Body of pancreas (tissue), 4 donors: Measurements from ENCODE around the gene KRT76. TPM values are rescaled to one million over a fixed set of nuclear protein-coding genes. Genes with fewer than 3 reads are reported as not detected.
A peak's percentile ranks its signal among the peaks of the same experiment; 100 is the strongest.

Experiments
- ATAC-seq: fragments of 150-250 bp; one replicate; pipeline ENCODE4 v1.9.1; 2016
- DNase-seq, 4 donors: peaks; one replicate each; pipeline ENCODE4 v3.0.0-alpha.2; 2019
- H3K27ac ChIP-seq, 4 donors: fragments of 200-600 bp; sonication (generic); 1 replicate in 3 of 4; 2 replicates in 1 of 4; pipeline versions ENCODE4 v1.5.1 to v1.6.1; 2016 to 2019; ENCODE audit warnings: mild to moderate bottlenecking in 1 of 4, mixed read lengths in 1 of 4, moderate library complexity in 1 of 4
- H3K27me3 ChIP-seq, 2 donors: fragments of 200-600 bp; sonication (generic); one replicate each; pipeline ENCODE4 v1.6.0; 2016; ENCODE audit warnings: mild to moderate bottlenecking in 1 of 2
- H3K36me3 ChIP-seq, 2 donors: fragments of 200-600 bp; sonication (generic); replicated peaks in 1 of 2; 2 replicates each; pipeline ENCODE4 v1.5.1; 2016; ENCODE audit warnings: low read depth in 2 of 2; ENCODE audit not compliant: insufficient read depth in 1 of 2
- H3K4me1 ChIP-seq: fragments of 200-600 bp; sonication (generic); one replicate; pipeline ENCODE4 v1.6.0; 2016
- H3K4me3 ChIP-seq, 2 donors: fragments of 200-600 bp; sonication (generic); 1 replicate in 1 of 2; 2 replicates in 1 of 2; pipeline ENCODE4 v1.5.1; 2016 to 2019
- H3K9me3 ChIP-seq, 3 donors: fragments of 200-600 bp; sonication (generic); 1 replicate in 2 of 3; 2 replicates in 1 of 3; pipeline ENCODE4 v1.5.1; 2016
- POLR2A ChIP-seq, 3 donors: fragments of 450-650 bp; IDR thresholded peaks; one replicate each; pipeline ENCODE4 v1.6.1; 2016; ENCODE audit warnings: antibody characterized with exemption in 3 of 3, mild to moderate bottlenecking in 2 of 3
- WGBS, 2 donors: methylation state at CpG; one replicate each; pipeline ENCODE4 v1.1.5; 2017; 5-methylcytosine and 5-hydroxymethylcytosine counted together
- intact Hi-C: fragments of 100-400 bp; cut with DNase I; formaldehyde crosslinking; loops from one replicate; pipeline ENCODE4 v1.15.1; 2023
- total RNA-seq, 2 donors: library from RNA; depleted of rRNA; stranded (reverse); fragments of >200 nt; gene quantifications; one replicate each; pipeline ENCODE4 v1.1.0, GENCODE V29; 2016
- TF ChIP-seq, protein P1 (sequence below), 7 experiments: fragments of 450-650 bp in 4 of 7; fragments of 200-600 bp in 3 of 7; sonication (generic) in 3 of 7; IDR thresholded peaks; one replicate each; pipeline ENCODE4 v1.5.1; 2016 to 2019; ENCODE audit warnings: antibody characterized with exemption in 7 of 7

KRT76 gene
- total RNA-seq, 2 donors from 2014 or later, result not detected

- intact Hi-C loops, result no loop called here
- Histone ChIP-seq H3K27me3 (no peaks in the 10 kb centered on the region), H3K36me3 (no peaks in the 10 kb centered on the region), H3K9me3 (no peaks in the 10 kb centered on the region), H3K27ac (no peak overlapping the region), H3K4me3 (no peak overlapping the region), H3K4me1 (no peaks in the 10 kb centered on the region)
- TF ChIP-seq POLR2A (IDR thresholded peaks at IDR 0.05), result no peak
- TF ChIP-seq, protein P1, sequence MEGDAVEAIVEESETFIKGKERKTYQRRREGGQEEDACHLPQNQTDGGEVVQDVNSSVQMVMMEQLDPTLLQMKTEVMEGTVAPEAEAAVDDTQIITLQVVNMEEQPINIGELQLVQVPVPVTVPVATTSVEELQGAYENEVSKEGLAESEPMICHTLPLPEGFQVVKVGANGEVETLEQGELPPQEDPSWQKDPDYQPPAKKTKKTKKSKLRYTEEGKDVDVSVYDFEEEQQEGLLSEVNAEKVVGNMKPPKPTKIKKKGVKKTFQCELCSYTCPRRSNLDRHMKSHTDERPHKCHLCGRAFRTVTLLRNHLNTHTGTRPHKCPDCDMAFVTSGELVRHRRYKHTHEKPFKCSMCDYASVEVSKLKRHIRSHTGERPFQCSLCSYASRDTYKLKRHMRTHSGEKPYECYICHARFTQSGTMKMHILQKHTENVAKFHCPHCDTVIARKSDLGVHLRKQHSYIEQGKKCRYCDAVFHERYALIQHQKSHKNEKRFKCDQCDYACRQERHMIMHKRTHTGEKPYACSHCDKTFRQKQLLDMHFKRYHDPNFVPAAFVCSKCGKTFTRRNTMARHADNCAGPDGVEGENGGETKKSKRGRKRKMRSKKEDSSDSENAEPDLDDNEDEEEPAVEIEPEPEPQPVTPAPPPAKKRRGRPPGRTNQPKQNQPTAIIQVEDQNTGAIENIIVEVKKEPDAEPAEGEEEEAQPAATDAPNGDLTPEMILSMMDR (IDR thresholded peaks at IDR 0.05), result no peak
- DNase-seq, result no peak
- 11 to 78% methylated on average over 1 of the region's 1 CpG for WGBS, 2 donors
- no peak for ATAC-seq
Measured at GRCh38 chr12:52744493-52745156, 32.5 kb downstream of the KRT76 start.

DNA sequence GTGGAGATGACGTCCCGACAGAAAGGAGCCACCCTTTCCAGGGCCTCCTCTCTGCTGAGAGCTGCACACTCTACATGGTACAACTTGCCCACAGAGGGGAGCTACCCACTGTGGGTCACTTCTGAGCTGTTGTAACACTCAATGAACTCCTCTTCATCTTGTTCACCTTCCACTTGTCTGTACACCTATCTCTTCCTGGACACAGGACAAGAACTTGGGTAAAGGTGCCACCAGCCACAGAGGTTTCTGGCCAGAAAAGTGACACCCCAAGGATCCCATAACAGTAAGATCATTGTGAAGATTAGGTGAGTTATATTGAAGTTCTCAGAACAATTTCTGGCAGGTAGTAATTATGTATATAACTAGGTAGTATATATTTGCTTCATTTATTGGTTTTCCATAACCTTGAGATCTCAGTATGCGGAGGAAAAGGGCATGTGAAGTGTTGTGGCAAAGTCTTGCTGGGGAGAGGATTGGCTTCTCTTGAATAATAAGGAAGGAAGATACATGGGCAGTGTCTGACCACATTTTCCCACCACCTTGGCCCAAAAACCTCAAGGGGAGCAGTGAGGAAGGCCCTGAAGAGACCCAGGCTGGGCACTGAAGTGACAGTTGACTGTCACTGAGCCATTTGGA, 34.2 kb downstream of the KRT76 start:
- intact Hi-C loops, result no loop called here
- H3K27me3 ChIP-seq, result no peaks in the 10 kb centered on the region

DNA sequence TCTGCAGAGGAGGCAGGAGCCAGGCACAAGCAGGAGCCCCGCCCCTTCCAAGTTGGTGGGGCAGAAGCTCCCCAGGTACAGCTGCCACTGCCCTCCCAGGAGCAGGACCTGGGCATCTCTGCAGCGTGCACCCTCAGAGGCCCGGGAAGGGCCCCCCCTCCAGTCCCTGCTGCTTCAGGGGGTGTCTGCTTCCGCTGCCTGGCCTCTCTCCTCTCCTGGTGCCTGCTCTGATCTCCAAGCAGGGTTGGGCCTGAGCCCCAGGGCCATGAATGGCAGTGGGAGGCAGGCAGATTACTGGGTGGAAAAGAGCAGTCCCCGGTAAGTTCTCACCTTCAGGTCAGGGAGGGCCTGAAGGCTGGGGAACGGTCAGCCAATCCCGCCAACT, 35.0 kb downstream of the KRT76 start:
- Histone ChIP-seq H3K36me3 (no peaks in the 10 kb centered on the region), H3K4me3 (no peak overlapping the region), H3K4me1 (no peaks in the 10 kb centered on the region), H3K9me3 (no peaks in the 10 kb centered on the region), H3K27me3 (no peaks in the 10 kb centered on the region), H3K27ac (no peak overlapping the region)
- intact Hi-C loops, result no loop called here
- TF ChIP-seq, protein P1 (IDR thresholded peaks at IDR 0.05), result no peak
- no peak for TF ChIP-seq POLR2A (IDR thresholded peaks at IDR 0.05)
- DNase-seq, result no peak
- WGBS, 2 donors, result 58 to 59% methylated on average over 4 to 7 of the region's 7 CpGs
- no peak for ATAC-seq

More for the DNA sequence above, 34.2 kb downstream of the KRT76 start:
- TF ChIP-seq, protein P1 (IDR thresholded peaks at IDR 0.05), result no peak
- TF ChIP-seq POLR2A (IDR thresholded peaks at IDR 0.05), result no peak
- H3K4me1 ChIP-seq, result no peaks in the 10 kb centered on the region
- H3K4me3 ChIP-seq, result no peak overlapping the region
- no peaks in the 10 kb centered on the region for H3K36me3 ChIP-seq
- no peak for ATAC-seq
- H3K9me3 ChIP-seq, result no peaks in the 10 kb centered on the region
- no peak overlapping the region for H3K27ac ChIP-seq
- DNase-seq, result no peak
- 66 to 88% methylated on average over 1 to 3 of the region's 3 CpGs for WGBS, 2 donors

DNA sequence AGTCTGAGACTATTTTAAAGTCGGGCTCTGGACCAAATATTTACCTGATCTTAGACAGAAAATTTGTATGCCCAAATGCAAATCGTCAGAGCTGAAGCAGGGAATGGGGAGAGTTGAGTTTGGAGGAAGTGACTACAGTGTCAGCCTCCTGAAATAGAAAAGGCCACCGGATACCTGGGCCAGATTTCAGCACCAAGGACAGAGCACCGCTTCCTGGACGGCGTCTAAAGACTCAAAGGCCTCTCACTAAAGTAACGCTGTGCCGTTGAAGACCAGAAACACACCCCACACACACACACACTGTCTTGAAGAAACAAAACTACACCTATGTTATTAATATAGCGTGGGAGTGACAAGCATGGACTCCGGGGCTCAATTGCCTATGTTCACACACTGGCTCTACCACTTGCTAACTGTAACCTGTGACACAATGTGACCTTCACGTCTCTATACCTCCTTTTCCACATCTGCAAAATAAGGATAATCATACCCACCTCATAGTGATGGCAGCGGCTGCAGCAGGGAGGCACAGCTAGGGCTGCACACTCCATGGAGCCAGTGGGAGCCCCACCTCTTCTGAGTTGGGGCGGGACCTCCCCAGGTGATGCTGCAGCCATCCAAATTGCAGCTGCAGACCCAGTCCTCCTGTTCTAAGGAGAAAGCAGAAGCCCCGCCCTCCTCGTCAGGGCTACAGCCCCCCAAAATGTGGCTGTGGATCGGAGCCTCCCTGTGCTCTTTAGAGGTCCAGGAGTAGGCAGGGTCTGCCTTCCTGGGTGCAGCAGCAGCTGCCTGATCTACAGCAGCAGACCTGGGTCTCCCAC, 35.6 kb downstream of the KRT76 start:
- no peaks in the 10 kb centered on the region for H3K36me3 ChIP-seq
- no peaks in the 10 kb centered on the region for H3K27me3 ChIP-seq
- intact Hi-C loops, result no loop called here
- no peak for TF ChIP-seq POLR2A (IDR thresholded peaks at IDR 0.05)
- TF ChIP-seq, protein P1 (IDR thresholded peaks at IDR 0.05), result no peak
- H3K27ac ChIP-seq, result no peak overlapping the region
- ATAC-seq (peak; percentile 47), DNase-seq (peak; percentile 59 to 72 (median 68))
- H3K4me3 ChIP-seq, result no peak overlapping the region
- H3K4me1 ChIP-seq, result no peaks in the 10 kb centered on the region
- 11 to 16% methylated on average over 13 to 15 of the region's 16 CpGs for WGBS, 2 donors
- H3K9me3 ChIP-seq, result no peaks in the 10 kb centered on the region
